ENCODE results near the gene KIF5B.
A peak's percentile ranks its signal among the peaks of the same experiment; 100 is the strongest.
"Not testable (repeated sequence)": the region's sequence is repeated elsewhere in the genome, so short reads cannot be mapped to it uniquely, and the experiment has no call there.

KIF5B gene
- total RNA-seq, result 205 to 446 (median 282) reads per million in 3 experiments

DNA sequence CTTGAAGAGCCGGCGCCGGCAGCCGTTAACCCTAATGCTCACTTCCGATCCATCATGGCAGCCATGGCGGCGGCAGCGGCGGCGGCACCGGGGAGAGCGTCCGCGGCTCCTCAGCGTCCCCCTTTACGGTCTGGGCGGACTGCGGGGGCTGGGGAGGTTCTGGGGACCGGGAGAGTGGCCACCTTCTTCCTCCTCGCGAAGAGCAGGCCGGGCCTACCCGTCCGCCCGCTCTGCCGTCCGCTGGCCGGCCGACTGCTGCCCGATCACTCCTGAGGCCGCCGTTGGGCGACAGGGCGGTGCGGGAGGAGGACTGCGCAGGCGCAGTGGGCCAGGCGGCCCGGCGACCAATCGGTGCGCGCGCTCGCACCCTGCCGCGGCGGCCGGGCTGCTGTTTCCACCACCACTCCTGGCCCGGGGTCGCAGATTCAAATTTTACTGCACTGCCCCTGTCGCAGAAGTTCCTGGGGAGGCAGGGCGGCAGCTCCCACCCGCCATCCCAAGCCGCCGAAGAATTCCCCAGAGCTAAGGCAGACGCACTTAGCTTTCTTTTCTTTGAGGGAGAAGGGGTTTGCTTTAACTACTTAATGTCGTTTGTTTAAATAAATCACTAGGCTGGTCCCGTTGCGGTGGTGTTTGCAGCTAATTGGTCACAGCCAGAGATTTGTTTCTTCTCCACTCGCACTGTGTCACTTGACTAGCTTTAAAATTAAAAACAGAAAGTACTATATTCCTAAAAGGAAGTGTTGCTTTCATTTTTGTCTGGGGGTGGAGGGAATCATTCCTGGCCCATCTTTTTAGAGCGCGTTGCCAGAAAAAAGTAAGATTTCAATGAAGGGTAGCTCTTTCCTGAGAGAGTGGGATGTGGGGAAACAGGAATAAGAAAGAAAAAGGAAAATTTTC, at the start of gene KIF5B:
TSS of gene KIF5B (minus strand) at position 290 of the 900 bp plus-strand sequence. CDS start 452 bp downstream, outside the sequence.
- peak; percentile 86 for DNase-seq

DNA sequence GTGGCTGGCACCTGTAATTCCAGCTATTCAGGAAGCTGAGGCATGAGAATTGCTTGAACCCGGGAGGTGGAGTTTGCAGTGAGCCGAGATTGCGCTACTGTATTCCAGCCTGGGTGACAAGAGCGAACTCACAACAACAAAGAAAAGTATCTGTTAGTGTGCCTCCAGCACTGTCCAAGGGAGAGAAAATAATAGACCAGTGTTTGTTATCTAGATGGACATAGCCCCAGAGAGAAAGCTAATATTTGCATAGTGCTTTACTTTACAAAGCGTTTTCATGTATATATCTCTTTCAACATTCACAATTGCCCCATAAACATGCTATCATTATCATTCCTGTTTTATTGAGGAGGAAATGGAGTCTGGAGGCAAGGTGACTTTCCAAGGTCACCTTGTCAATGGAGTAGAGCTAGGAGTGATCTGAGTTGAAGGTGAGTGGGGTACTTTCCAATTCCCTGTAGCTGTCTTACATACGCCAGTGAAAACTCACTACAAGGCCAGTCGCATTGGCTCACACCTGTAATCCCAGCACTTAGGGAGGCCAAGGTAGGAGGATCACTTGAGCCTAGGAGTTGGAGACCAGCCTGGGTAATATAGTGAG, 49.7 kb upstream of the KIF5B start:
- DNase-seq, result no peak

DNA sequence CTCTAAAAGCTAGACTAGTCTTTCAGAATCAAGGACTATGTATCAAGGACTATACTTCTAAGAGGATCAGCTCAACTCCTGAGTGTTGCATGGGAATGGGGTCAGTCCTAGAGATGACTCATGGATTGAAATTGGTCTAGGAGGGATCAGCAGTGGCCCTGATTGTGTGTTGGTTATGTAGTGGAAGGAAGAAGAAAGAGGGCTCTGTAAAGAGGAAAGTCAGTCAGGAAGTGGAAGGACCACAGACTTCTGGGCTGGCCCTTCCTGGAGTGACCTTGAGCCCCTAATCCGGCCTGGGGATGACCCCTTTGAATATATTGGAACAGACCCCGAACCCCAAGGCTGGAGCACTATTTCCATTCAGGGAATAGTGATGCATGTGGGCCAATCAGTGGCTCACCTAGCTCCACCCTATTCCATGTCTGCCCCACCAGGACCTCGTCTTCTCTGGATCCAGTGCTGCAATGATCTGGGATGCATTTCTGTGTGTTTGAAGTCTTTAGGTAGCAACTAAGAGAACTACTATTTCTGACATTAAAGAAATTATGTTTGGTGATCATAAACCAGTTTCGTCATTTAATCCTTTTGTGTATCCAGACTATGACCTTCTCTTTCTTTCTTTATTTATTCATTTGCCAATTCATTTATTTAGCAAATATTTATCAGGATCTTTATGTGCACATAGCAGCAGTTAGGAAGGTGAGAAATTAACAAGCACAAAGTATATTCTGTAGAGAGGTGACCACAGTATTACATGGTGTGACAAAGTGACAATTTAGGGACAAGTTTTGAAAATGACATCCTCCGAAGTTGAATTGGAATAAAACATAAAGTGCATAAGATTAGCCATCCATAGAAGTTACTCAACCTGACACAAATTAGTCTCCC, 48.6 kb upstream of the KIF5B start:
- no peak for DNase-seq

DNA sequence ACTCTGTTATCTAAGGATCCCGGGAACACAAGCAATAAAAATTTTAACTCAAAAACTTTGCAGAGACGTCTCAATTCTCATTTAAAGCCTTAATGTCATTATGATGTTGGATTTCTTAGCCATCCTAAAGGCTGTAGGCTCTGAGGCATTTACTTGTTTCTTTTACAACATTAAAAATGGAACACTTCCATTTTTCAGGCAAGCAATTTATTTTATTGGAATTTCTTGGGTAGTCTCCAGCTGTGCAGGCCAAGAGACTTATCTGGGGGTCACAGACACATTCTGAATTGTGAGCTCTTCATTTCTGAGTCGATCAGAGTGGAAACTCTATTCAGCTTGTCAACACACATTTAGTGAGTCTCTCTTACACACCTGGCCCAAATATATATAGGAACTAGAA, 48.0 kb upstream of the KIF5B start:
- no peak for DNase-seq

DNA sequence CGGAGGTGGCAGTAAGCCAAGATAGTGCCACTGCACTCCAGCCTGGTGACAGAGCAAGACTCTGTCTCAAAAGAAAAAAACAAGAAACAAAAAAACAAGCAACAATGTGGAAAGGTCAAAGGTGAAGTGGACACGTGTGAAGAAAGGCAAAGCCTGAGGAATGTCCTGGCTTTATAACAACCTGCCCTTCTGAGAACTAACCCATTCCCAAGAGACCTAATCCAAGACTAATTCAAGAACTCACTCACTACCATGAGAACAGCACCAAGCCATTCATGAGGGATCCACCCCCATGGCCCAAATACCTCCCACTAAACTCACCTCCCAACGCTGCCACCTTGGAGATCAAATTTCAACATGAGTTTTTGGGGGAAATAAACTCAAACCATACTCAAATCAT, 47.5 kb upstream of the KIF5B start:
- DNase-seq, result no peak

DNA sequence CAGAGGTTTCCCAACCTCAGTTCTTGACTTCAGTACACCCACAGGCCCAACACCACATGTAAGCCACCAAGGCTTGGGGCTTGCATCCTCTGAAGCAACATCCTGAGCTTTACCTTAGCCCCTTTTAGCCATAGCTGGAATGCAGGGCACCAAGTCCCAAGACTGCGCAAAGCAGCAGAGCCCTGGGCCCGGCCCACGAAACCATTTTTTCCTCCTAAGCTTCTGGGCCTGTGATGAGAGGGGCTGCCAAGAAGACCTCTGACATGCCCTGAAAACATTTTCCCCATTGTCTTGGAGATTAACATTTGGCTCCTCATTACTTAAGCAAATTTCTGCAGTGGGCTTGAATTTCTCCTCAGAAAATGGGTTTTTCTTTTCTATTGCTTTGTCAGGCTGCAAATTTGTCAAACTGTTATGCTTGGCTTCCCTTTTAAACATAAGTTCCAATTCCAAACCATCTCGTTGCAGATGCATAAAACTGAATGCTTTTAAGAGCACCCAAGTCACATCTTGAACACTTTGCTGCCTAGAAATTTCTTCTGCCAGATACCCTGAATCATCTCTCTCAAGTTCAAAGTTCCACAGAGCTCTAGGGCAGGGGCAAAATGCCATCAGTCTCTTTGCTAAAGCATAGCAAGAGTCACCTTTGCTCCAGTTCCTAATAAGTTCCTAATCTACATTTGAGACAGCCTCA, 42.5 kb upstream of the KIF5B start:
- DNase-seq, result not testable (repeated sequence)

DNA sequence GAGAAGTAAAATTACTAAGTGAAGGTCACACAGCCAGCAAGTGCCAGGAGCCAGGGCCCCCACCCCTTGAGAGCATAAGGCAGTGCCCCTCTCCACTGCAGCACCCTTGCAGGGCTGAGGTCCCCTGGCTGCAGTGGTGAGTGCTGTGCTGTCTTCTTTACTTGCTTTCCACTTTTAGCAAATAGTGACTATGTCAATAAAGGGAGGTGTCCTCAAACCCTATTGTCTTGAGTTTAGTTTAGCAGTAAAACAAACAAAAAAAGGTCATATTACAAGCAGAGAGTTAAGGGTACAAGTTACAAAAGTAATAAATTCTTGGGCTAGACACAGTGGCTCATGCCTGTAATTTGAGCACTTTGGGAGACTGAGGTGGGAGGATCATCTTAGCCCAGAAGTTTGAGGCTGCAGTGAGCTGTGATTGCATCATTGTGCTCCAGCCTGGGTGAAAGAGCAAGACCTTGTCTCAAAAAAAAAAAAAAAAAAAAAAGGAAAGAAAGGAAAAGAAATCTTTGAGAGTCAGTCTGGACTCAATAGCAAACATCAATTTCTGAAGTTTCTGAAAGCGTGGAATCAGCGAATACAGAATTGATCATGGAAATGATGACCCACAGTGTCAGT, 39.0 kb upstream of the KIF5B start:
- no peak for DNase-seq

DNA sequence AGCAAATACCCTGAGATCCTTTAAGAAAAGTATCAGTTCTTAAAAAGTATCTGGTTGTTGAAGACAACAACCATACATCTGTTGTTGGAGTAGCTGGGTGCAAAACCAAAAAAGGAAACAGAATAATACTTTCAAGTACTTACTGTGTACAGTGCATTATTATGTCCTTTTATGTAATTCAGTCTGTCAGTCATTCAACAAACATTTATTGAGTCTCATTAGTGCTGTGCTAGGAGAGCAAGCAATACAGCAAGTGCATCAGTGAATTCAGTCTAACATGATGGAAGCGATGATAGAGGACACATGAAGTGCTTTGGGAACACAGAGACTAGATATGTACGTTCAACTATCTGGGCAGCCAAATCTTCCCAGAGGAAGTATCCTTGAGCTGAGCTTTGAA, 37.4 kb upstream of the KIF5B start:
- no peak for DNase-seq

DNA sequence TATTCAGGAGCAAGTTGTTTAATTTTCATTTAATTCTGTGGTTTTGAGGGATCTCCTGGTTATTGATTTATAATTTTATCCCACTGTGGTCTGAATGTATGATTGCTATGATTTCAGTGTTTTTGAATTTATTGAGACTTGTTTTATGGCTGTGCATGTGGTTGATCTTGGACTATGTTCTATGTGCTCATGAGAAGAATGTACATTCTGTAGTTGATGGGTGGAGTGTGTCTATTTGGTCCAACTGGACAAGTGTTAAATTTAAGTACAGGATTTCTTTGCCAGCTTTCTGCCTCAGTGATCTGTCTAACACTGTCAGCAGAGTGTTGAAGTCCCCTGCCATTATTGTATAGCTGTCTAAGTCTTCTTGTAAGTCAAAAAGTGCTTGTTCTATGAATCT, 34.8 kb upstream of the KIF5B start:
- DNase-seq, result no peak

DNA sequence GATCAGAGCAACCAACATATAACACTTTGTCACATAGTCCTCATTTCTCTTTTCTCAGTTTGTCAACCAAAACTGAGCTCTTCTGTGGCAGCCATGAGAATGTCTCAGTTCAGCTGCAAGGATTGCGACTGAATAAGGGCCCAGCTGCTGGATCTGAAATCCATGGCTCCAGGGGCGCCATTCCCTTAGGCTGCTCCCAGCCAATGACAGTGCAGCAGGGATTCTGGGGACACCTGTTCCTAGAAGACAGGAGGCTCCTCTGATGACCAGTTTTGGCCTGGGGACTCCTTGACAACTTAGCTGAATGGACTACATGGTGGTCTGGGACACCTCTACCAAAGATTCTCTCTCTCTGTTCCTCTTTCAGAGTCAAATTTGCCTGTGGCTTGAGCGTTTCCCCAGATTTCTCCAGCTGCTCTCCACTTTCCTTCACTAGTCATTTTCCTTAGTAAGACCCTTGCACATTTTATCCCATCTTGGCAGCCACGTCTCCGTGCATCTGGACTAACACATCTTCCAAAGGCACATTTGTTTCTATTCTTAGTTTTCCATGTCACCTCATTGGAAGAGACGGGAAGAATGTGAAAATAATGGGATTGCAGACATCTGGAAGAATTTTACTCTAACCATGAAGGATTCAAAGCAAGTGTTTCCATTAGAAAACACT, 28.1 kb upstream of the KIF5B start:
- DNase-seq, result no peak

DNA sequence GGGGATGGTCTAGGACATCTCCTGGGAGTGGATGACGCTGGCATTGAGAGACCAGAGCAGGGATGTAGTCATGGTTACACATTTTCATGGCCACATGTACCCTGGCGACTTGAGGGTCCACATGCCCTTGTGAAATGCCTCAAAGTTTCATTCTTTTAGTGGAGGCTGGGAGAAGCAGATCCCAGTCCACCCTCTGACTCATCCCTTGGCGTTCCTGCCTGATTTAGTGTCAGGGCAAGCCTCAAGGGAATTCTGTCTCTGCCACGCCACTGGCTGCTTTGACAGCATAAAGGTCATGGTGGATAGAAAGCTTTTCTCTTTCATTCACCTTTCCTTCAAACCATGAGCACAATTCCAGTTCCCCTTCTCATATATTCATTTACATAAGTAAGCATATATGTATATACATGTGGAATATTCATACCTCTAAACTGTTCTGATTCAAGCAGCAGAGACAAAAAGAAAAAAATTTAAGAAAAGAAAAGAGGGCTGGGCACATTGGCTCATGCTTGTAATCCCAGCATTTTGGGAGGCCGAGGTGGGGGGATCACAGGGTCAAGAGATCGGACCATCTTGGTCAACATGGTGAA, 21.8 kb upstream of the KIF5B start:
- no peak for DNase-seq

DNA sequence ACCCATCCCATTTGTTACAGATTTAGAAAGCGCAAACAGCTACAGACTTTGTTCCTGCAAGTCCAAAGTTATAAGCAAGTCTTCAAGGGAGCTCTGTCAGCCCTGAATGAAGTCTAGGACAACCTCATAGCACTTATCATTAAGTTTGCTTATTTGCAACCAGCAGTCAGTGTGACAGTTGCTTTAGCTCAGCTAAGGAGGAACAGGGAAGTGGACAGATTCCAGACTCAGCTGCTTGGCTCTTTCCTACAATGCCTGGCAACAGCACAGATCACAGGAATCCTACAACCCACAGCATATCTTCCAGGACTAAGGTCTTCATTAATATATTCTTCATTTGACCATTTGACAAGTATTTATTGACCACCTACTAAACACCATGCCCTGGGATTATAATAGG, 17.4 kb upstream of the KIF5B start:
- no peak for DNase-seq

DNA sequence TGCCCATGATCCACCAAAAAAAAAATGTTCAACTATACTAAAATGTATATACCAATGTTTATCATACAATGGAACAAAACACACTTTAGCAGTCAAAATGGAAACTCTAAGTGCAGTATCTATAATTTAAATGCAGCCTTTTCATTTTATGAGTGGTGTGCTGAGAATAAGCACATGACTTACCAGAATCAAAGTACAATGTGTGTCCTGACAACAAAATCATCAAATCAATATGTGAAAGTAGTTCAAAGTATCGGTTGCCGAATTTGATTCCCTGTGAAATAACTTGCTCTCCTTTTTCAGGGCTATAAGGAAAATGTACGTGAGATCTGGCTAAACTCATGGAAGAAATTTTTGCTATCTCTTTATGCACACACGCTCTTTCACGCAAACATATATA, 16.9 kb upstream of the KIF5B start:
- DNase-seq, result no peak

DNA sequence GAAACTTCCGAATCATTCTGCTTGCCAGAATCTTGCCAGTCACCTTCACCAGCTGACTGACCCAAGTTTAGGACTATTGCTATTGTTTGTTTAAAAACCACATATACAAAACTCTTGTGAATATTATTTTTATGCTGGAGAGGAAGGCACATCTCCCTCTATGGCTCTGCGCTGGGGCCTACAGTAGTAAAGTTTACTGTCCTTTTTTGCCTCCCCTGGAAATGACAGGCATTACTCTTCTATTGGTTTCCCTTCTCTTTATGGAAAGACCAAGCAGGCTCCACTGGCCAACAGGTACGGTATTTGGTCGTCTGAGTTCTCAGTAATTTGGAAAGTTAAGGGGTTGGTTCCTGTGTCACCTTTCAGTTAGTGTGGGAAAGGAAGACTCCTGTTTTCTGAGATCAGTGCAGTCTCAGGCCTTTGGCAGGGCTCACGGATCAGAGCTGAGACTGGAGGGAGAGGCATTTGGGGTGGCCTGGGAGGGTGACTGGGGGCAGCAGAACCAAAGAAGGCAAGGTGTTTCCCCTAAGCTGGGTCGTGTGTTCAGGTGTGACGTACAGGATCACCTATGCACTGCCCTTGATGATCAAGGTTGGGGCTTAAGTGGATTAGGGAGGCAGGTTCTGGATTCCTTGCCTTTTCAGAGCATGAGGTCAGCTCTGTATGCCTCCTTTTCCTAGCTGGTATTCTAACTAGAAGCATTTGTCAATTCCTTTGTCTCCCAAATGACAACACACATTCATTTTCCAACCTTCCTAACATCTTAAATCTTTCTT, 16.0 kb upstream of the KIF5B start:
- no peak for DNase-seq

DNA sequence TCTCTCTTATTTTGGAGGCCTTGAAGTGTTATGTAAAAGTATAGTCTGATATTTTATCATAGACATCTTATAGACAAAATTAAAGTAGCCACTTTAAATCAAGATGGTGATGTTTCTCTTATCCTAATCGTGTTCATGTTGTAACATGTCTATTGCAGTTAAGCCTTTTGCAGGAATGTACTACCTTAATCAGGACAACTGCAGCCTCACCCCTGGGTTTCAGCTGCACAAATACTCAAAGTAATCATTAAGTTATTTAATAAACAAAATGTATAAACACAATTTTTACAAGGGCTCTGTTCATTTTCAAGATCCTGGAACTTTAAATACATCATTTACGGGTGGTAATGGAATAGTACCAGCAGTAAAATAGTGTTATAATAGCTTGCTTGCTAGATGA, 14.4 kb upstream of the KIF5B start:
- DNase-seq, result no peak

DNA sequence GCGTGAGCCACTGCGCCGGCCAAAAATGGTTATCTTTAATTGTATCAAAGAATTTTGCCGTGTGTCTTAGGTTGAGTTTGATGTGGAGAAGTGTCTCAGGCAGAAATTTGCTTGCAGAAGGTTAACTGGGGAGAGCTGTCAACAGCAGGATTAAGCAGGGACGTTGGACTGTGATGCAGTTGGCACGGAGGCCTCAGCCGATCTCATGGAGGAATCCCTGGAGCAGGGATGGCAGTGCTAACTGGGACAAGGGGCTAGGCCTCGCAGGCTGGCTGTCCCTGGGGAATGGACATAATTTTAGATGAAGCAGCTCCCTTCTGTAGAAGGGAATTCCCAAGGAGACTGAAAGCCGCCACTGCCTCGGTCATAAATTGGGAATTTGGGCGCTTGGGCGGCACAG, 12.3 kb upstream of the KIF5B start:
- no peak for DNase-seq

DNA sequence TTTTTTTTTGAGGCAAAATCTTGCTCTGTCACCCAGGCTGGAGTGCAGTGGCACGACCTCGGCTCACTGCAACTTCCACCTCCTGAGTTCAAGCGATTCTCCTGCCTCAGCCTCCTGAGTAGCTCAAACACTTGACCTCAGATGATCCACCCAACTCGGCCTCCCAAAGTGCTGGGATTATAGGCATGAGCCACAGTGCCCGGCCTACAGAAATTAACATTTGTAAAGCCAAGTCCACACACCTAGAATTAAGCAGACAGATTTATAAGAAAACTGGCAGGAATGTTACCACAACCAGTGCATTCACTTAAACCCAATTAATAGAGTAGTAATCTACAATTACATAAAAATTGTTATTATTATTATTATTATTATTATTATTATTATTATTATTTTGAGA, 11.7 kb upstream of the KIF5B start:
- not testable (repeated sequence) for DNase-seq

DNA sequence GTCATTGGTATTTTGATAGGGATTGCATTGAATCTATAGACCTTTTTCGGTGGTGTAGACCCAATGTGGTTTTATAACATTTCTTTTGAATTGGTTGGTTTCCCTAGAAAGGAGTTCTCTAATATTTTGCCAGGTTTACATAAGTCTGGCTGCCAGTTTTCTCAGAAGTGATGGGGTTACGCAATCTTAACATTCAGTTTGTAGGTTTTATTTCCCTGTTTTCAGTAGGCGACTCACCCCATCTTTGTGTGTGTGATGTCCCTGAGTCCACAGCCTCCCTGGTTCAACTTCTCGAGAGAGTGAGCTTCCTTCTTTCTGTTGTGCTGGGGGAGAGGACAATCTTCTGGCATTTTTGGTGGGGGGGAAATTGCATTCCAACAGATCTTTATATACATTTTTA, 9.6 kb upstream of the KIF5B start:
- no peak for DNase-seq

DNA sequence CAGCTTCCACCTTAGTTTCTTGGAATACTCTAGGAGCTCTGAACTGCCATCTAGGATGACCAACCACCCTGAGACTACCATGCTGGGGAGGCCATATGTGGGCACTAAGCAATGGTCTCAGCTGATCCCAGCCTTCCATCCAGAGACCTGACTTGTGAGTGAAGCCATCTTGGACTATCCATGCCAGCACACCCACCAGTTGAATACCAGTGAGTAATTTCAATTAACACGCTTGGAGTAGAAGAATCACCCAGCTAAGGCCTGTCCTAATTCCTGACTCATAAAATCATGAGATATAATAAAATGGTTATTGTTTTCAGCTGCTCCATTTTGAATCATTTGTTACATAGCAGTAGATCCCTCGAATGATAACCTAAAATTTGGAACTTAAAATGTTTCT, 5.2 kb upstream of the KIF5B start:
- no peak for DNase-seq

DNA sequence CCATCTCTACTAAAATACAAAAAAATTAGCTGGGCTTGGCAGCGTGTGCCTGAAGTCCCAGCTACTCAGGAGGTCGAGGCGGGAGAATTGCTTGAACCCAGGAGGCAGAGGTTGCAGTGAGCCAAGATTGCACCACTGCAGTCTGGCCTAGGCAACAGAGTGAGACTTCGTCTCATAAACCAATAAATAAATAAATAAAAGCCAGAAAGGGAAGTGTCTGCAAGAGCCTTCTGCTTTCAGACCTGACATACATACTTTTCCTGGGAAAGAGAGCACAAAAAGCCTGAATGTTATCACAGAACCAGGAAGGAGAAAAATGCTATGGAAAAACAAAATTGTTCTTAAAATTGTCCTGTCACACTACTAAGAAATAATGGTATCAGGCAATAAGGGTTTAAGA, 4.1 kb upstream of the KIF5B start:
- DNase-seq, result no peak

All from central memory CD4-positive, alpha-beta T cell (primary cell).